Measurements from ENCODE around the gene ERBB2.

DNA sequence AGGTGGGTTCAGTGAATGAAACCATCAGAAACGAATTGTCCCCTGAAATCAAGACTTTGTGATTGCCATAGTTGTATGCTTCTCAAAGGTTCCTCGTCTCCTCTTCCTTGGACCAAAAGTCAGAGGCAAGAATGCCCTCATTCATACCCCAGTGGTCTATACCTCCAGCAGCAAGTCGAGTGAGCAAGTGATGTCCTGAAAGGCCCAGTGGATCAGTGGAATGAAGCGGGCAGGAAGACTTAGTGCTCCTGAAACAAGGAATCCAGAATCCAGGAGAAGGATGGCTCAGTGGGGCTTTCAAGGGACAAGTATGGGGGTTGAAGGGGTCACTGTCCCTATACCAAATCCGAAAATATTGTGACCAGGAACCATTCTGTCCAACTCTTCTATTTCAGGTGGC is 5.3 kb upstream of the ERBB2 start:
- TF ChIP-seq FOXM1 (CRISPR knock-in tag; IDR thresholded peaks at IDR 0.05) (no peak), SMC3 (IDR thresholded peaks at IDR 0.05; ENCODE audit: low read length) (no peak), SSRP1 (CRISPR knock-in tag; IDR thresholded peaks at IDR 0.05) (no peak), ZNF775 (CRISPR knock-in tag; IDR thresholded peaks at IDR 0.05; ENCODE audit: borderline replicate concordance) (no peak), MIXL1 (CRISPR knock-in tag; IDR thresholded peaks at IDR 0.05) (no peak), POLR2A (IDR thresholded peaks at IDR 0.05; ENCODE audit: insufficient read depth in 1 of 2, low read depth in 2 of 2, low read length in 2 of 2) (no peak), EP300 (IDR thresholded peaks at IDR 0.05; ENCODE audit: low read depth in 2 of 2, low read length in 2 of 2) (no peak), EP300 (CRISPR knock-in tag; IDR thresholded peaks at IDR 0.05; ENCODE audit: borderline replicate concordance) (no peak)
- TF ChIP-seq, protein P1, sequence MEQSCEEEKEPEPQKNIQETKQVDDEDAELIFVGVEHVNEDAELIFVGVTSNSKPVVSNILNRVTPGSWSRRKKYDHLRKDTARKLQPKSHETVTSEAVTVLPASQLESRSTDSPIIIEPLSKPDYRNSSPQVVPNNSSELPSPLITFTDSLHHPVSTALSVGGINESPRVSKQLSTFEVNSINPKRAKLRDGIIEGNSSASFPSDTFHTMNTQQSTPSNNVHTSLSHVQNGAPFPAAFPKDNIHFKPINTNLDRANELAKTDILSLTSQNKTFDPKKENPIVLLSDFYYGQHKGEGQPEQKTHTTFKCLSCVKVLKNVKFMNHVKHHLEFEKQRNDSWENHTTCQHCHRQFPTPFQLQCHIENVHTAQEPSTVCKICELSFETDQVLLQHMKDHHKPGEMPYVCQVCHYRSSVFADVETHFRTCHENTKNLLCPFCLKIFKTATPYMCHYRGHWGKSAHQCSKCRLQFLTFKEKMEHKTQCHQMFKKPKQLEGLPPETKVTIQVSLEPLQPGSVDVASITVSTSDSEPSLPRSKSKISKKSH (CRISPR knock-in tag; IDR thresholded peaks at IDR 0.05; ENCODE audit: borderline replicate concordance) = no peak
- TF ChIP-seq, protein P2, sequence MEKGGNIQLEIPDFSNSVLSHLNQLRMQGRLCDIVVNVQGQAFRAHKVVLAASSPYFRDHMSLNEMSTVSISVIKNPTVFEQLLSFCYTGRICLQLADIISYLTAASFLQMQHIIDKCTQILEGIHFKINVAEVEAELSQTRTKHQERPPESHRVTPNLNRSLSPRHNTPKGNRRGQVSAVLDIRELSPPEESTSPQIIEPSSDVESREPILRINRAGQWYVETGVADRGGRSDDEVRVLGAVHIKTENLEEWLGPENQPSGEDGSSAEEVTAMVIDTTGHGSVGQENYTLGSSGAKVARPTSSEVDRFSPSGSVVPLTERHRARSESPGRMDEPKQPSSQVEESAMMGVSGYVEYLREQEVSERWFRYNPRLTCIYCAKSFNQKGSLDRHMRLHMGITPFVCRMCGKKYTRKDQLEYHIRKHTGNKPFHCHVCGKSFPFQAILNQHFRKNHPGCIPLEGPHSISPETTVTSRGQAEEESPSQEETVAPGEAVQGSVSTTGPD (CRISPR knock-in tag; IDR thresholded peaks at IDR 0.05) = no peak
